T47D (cell line): ENCODE measurements around the gene PRLR.

Experiments used
- DNase-seq, 2 experiments: peaks; one replicate each; pipeline versions ENCODE4 v3.0.0 to v3.0.0-alpha.2; 2011 to 2012; ENCODE audit warnings: low read depth in 1 of 2, low spot score in 1 of 2
- JUND ChIP-seq: IDR thresholded peaks from 2 replicates; pipeline ENCODE4 v1.6.1; 2012; ENCODE audit warnings: low read depth
- in situ Hi-C: cut with HindIII; loops from 2 replicates; pipeline ENCODE4 v1.10.0; 2016; ENCODE audit warnings: low sequenced_read_pairs, low pct_unique_long_range_greater_than_20kb

The PRLR gene

GRCh38 chr5:35227720-35228119 lies 2.6 kb downstream of the PRLR start:
- DNase-seq = peak in 1 of 2 experiments; percentile 58
- in situ Hi-C loops = no loop called here
- no peak for TF ChIP-seq JUND

- peak in 1 of 2 experiments; percentile 68 for DNase-seq
- TF ChIP-seq JUND = no peak
- in situ Hi-C loops = no loop called here
Observed at GRCh38 chr5:35223787-35224395, 6.4 kb downstream of the PRLR start.

- peak in 1 of 2 experiments; percentile 3 for DNase-seq
- in situ Hi-C loops = no loop called here
Observed at GRCh38 chr5:35220967-35221366, 9.3 kb downstream of the PRLR start.

DNA sequence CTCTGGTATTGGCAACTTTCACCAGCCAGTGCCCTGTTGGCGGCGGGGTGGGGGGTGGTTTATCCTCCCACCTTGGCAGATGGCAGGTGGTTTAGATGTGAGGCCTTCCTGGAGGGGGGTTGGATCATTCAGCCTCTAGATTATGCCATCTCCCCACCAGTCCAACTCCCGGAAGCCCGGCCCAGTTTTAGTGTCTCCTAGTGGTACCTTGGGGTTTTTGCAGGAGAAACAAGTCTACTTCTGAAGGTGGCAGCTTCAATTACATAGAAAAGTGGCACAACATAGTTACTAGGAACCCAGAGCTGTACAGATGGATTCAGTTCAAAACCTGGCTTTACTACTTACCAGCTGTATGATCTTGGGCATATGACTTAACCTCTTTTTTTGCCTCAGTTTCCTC lies 11.3 kb downstream of the PRLR start:
- DNase-seq = peak in 1 of 2 experiments; percentile 75
- TF ChIP-seq JUND = no peak
- in situ Hi-C loops = no loop called here

More at GRCh38 chr5:35220967-35221366, 9.3 kb downstream of the PRLR start:
- TF ChIP-seq JUND = no peak

- DNase-seq = peak in 1 of 2 experiments; percentile 98
- in situ Hi-C loops = no loop called here
- TF ChIP-seq JUND = peak; percentile 95
Observed at GRCh38 chr5:35214051-35214450, 16.2 kb downstream of the PRLR start.

GRCh38 chr5:35213608-35214007 lies 16.7 kb downstream of the PRLR start:
- TF ChIP-seq JUND = peak; percentile 79
- in situ Hi-C loops = no loop called here
- peak in 1 of 2 experiments; percentile 98 for DNase-seq

- no peak for TF ChIP-seq JUND
- no peak for DNase-seq
- in situ Hi-C loops = no loop called here
Observed at GRCh38 chr5:35212122-35212982, 17.9 kb downstream of the PRLR start.

GRCh38 chr5:35209862-35210261 lies 20.4 kb downstream of the PRLR start:
- peak in 1 of 2 experiments; percentile 76 for DNase-seq
- TF ChIP-seq JUND = no peak
- in situ Hi-C loops = no loop called here

DNA sequence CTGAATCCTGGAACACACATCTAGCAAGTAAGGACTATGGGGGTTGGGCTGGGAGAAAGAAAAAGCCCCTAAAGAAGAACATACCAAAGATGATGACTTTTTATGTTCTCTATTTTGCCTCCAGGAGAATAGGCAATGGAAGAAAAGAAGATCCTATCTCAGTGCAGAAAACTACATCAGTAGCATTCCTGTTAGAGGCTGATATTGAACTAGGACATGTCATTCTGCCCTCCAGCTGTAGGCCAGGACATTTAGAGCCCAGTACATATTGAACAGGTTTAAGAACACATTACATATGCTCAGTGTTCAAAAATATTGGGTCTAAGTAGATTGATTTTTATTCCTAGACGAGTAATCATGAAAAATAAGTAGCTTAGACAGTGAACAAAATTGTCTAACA lies 24.7 kb downstream of the PRLR start:
- in situ Hi-C loops = no loop called here
- peak in 1 of 2 experiments; percentile 87 for DNase-seq
- peak; percentile 95 for TF ChIP-seq JUND

- no peak for TF ChIP-seq JUND
- in situ Hi-C loops = no loop called here
- DNase-seq = no peak
Observed at GRCh38 chr5:35205186-35205585, 25.1 kb downstream of the PRLR start.

DNA sequence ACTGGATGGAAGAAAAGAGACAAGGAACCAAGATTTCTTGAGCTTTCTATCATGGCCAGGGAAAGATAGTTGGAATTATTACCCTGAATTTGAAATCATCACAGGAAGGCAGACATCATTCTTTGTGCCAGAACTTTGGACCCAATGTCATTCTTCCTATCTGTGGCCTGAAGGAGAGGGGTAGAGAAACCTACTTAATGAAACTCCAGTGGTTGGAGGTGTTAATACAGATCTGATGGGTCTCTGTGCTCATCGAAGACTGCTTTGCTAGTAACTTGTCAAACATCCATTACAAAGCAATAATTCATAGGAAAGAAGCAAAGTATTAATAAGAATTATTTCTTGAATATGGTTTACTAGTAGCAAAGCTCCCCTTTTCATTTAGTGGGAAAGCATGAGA lies 26.9 kb downstream of the PRLR start:
- DNase-seq = no peak
- in situ Hi-C loops = no loop called here

GRCh38 chr5:35202319-35203111 lies 27.8 kb downstream of the PRLR start:
- in situ Hi-C loops = no loop called here
- peak in 1 of 2 experiments; percentile 83 for DNase-seq
- TF ChIP-seq JUND = no peak

More for the DNA sequence above, 26.9 kb downstream of the PRLR start:
- TF ChIP-seq JUND = no peak
